Gastroesophageal sphincter (tissue), 3 donors: ENCODE results near the gene MAPK8IP2.

ENCODE experiments used
- POLR2A ChIP-seq, 2 donors: fragments of 450-650 bp; IDR thresholded peaks; one replicate each; pipeline ENCODE4 v1.6.1; 2017; ENCODE audit warnings: antibody characterized with exemption in 2 of 2, mild to moderate bottlenecking in 2 of 2, moderate library complexity in 1 of 2
- TF ChIP-seq, protein P1 (sequence below), 4 experiments: fragments of 200-600 bp in 2 of 4; fragments of 450-650 bp in 2 of 4; sonication (generic) in 1 of 4; IDR thresholded peaks; one replicate each; pipeline ENCODE4 v1.5.1; 2017 to 2019; ENCODE audit warnings: antibody characterized with exemption in 4 of 4, mild to moderate bottlenecking in 2 of 4, moderate library complexity in 2 of 4

DNA sequence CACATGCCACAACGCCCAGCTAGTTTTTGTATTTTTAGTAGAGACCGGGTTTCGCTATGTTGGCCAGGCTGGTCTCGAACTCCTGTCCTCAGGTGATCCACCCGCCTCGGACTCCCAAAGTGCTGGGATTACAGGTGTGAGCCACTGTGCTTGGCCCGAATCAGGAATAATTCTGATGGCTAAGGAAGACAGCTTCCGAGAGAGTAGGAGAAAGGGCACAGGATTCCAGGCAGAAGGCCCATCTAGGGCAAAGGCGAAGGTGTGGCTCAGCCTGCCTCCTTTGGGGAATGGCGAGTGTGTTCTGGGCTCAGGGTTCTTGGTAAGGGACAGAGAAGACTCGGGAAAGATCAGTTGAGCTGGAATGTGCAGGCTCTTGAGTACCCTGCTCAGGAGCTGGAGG lies 36.3 kb upstream of the MAPK8IP2 start:
- TF ChIP-seq, protein P1, sequence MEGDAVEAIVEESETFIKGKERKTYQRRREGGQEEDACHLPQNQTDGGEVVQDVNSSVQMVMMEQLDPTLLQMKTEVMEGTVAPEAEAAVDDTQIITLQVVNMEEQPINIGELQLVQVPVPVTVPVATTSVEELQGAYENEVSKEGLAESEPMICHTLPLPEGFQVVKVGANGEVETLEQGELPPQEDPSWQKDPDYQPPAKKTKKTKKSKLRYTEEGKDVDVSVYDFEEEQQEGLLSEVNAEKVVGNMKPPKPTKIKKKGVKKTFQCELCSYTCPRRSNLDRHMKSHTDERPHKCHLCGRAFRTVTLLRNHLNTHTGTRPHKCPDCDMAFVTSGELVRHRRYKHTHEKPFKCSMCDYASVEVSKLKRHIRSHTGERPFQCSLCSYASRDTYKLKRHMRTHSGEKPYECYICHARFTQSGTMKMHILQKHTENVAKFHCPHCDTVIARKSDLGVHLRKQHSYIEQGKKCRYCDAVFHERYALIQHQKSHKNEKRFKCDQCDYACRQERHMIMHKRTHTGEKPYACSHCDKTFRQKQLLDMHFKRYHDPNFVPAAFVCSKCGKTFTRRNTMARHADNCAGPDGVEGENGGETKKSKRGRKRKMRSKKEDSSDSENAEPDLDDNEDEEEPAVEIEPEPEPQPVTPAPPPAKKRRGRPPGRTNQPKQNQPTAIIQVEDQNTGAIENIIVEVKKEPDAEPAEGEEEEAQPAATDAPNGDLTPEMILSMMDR (IDR thresholded peaks at IDR 0.05) = no peak
- TF ChIP-seq POLR2A (IDR thresholded peaks at IDR 0.05) = no peak
